ENCODE data around the gene B3GALT2.

B3GALT2 gene

GRCh38 chr1:193140254-193140653 lies 46.2 kb downstream of the B3GALT2 start:
- H3K27ac ChIP-seq = no peak overlapping the region
- TF ChIP-seq CTCF (IDR thresholded peaks at IDR 0.05) (no peak), ZFX (IDR thresholded peaks at IDR 0.05; ENCODE audit: borderline replicate concordance) (no peak)

GRCh38 chr1:193131266-193131860 lies 55.0 kb downstream of the B3GALT2 start:
- no peak for TF ChIP-seq CTCF (IDR thresholded peaks at IDR 0.05)
- TF ChIP-seq ZFX (IDR thresholded peaks at IDR 0.05; ENCODE audit: borderline replicate concordance) = no peak
- H3K27ac ChIP-seq = no peak overlapping the region

Measured in 22Rv1 (cell line).